Common myeloid progenitor, CD34-positive (primary cell): ENCODE data around the gene CADM2.

Experiments used
- CTCF ChIA-PET: fragments of 350-600 bp; sonication (Branson Sonifier 250); formaldehyde crosslinking; loops from one replicate; lab custom pipeline; 2021; ENCODE audit warnings: antibody characterized with exemption; lab: Charles Lee
- POLR2A ChIA-PET: fragments of 350-600 bp; sonication (Branson Sonifier 250); formaldehyde crosslinking; loops from one replicate; lab custom pipeline; 2021; ENCODE audit warnings: antibody characterized with exemption; lab: Charles Lee
- DNase-seq, 3 donors: peaks; one replicate each; pipeline versions ENCODE4 v3.0.0 to v3.0.0-alpha.2; 2013
- H3K27ac ChIP-seq, 2 experiments: 1 replicate in 1 of 2; 2 replicates in 1 of 2; pipeline ENCODE4 v1.7.0; 2013; ENCODE audit warnings: inconsistent platforms in 2 of 2, low read length in 2 of 2, mild to moderate bottlenecking in 2 of 2, low read depth in 1 of 2, moderate library complexity in 1 of 2; ENCODE audit not compliant: severe bottlenecking in 2 of 2, insufficient read depth in 1 of 2, poor library complexity in 1 of 2
- H3K27me3 ChIP-seq, 5 experiments: replicated peaks in 2 of 5; 1 replicate in 3 of 5; 2 replicates in 2 of 5; pipeline versions ENCODE4 v1.6.1 to v1.7.0; 2013; ENCODE audit warnings: low read length in 4 of 5, mild to moderate bottlenecking in 2 of 5, moderate library complexity in 2 of 5, inconsistent platforms in 1 of 5; ENCODE audit not compliant: insufficient read depth in 5 of 5, control insufficient read depth in 4 of 5
- H3K36me3 ChIP-seq, 4 experiments: 1 replicate in 2 of 4; 2 replicates in 2 of 4; pipeline versions ENCODE4 v1.6.1 to v1.7.0; 2013; ENCODE audit warnings: low read length in 3 of 4, control low read depth in 1 of 4, mild to moderate bottlenecking in 1 of 4; ENCODE audit not compliant: control insufficient read depth in 4 of 4, insufficient read depth in 4 of 4
- H3K4me1 ChIP-seq, 4 experiments: 1 replicate in 3 of 4; 2 replicates in 1 of 4; pipeline versions ENCODE4 v1.6.1 to v1.7.1; 2013; ENCODE audit warnings: low read length in 3 of 4, mild to moderate bottlenecking in 3 of 4, control low read depth in 1 of 4, inconsistent platforms in 1 of 4, moderate library complexity in 1 of 4; ENCODE audit not compliant: control insufficient read depth in 4 of 4, insufficient read depth in 4 of 4; ENCODE audit errors: control extremely low read depth in 1 of 4
- H3K4me3 ChIP-seq, 7 experiments: 1 replicate in 4 of 7; 2 replicates in 3 of 7; pipeline versions ENCODE4 v1.5.1 to v1.7.0; 2013; ENCODE audit warnings: mild to moderate bottlenecking in 7 of 7, low read length in 6 of 7, moderate library complexity in 6 of 7, inconsistent platforms in 2 of 7, low read depth in 2 of 7, control low read depth in 1 of 7; ENCODE audit not compliant: insufficient read depth in 4 of 7, control insufficient read depth in 1 of 7; ENCODE audit errors: extremely low read depth in 1 of 7
- H3K9me3 ChIP-seq, 5 experiments: 1 replicate in 4 of 5; 2 replicates in 1 of 5; pipeline versions ENCODE4 v1.6.1 to v1.7.1; 2013; ENCODE audit warnings: low read length in 4 of 5, mild to moderate bottlenecking in 2 of 5, inconsistent platforms in 1 of 5, low read depth in 1 of 5, moderate library complexity in 1 of 5; ENCODE audit not compliant: control insufficient read depth in 4 of 5, insufficient read depth in 2 of 5; ENCODE audit errors: control extremely low read depth in 1 of 5
- WGBS: methylation state at CpG from one replicate; pipeline ENCODE4 v1.1.5; 2013; ENCODE audit not compliant: insufficient coverage; 5-methylcytosine and 5-hydroxymethylcytosine counted together

The CADM2 gene

DNA sequence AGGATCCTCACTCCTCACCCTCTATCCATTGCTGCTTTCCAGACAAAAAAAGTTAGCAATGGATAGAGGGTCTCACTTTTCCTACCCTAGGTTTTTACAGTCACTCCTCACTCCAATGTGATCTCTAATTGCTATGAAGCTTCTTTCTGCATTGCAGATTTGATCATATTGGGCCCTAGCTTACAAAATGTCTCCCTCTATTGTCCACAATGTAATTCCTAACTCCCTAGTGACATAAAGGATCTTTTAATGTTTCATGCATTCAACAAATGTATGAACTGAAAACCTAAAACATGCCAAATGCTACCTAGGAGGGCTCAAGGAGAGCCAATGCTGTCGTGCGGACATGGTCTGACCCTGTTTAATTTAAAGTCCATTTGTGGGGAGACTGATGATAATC lies 234.8 kb downstream of the CADM2 start:
- WGBS: no CpG with 5 or more reads among the region's 2 CpGs
- Histone ChIP-seq H3K4me1 (no peaks in the 10 kb centered on the region), H3K27ac (no peak overlapping the region), H3K36me3 (no peaks in the 10 kb centered on the region), H3K9me3 (no peaks in the 10 kb centered on the region), H3K4me3 (no peak overlapping the region), H3K27me3 (no peaks in the 10 kb centered on the region)
- ChIA-PET CTCF (no interaction called here), POLR2A (no interaction called here)
- no peak for DNase-seq

DNA sequence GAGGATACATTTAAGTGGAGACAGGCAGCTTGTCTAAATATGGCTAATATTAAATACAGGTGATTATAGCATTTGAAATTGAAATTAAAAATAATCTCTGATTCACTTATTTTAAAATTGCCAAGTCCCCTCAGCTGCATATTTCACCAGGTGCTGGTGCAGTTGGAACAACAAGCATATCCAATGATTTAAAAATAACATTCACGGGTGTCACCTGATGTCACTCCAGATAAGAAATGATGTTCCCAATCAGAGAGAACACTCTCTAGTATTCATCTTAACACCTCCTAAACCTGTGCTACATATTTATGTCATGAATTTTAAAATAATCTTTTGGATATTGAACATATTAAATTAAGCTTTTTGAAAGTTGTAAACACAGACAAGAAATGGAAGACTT lies 249.9 kb downstream of the CADM2 start:
- H3K27me3 ChIP-seq: no peaks in the 10 kb centered on the region
- H3K4me1 ChIP-seq: no peaks in the 10 kb centered on the region
- no peak overlapping the region for H3K27ac ChIP-seq
- POLR2A ChIA-PET: no interaction called here
- WGBS: 20% methylated on average over 1 of the region's 1 CpG
- no peaks in the 10 kb centered on the region for H3K36me3 ChIP-seq
- CTCF ChIA-PET: interaction anchor here (0.7 kb wide), 1 partner anchor 260 kb away, joined by 3 read pairs; no protein-coding TSS in a partner anchor
- no peak overlapping the region for H3K4me3 ChIP-seq
- H3K9me3 ChIP-seq: no peaks in the 10 kb centered on the region
- no peak for DNase-seq

- Histone ChIP-seq H3K9me3 (peaks cover 0 to 2% (median 0%) of the 10 kb centered on the region in 5 experiments), H3K4me3 (no peak overlapping the region), H3K36me3 (no peaks in the 10 kb centered on the region), H3K4me1 (no peaks in the 10 kb centered on the region), H3K27ac (no peak overlapping the region), H3K27me3 (no peaks in the 10 kb centered on the region)
- CTCF ChIA-PET: no interaction called here
- DNase-seq: no peak
- WGBS: no CpG with 5 or more reads among the region's 2 CpGs
- POLR2A ChIA-PET: no interaction called here
These were observed 251.8 kb downstream of the CADM2 start for GRCh38 chr3:85210540-85210939.

DNA sequence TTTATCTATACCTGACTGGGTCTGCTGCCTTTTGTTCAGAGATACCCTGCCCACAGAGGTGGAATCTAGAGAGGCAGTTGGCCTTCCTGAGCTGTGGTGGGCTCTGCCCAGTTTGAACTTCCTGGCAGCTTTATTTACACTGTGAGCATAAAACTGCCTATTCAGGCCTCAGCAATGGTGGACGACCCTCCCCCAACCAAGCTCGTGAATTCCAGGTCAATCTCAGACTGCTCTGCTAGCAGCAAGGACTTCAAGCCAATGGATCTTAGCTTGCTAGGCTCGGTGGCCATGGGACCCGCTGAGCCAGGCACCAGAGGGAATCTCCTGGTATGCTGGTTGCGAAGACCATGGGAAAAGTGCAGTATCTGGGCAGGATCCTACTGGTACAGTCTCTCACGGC lies 270.2 kb downstream of the CADM2 start:
- no peak overlapping the region for H3K27ac ChIP-seq
- ChIA-PET POLR2A (no interaction called here), CTCF (no interaction called here)
- no peaks in the 10 kb centered on the region for H3K36me3 ChIP-seq
- no peak for DNase-seq
- H3K4me3 ChIP-seq: no peak overlapping the region
- 85% methylated on average over 6 of the region's 6 CpGs for WGBS
- H3K4me1 ChIP-seq: no peaks in the 10 kb centered on the region
- H3K9me3 ChIP-seq: peaks cover 0 to 2% (median 0%) of the 10 kb centered on the region in 5 experiments
- no peaks in the 10 kb centered on the region for H3K27me3 ChIP-seq

DNA sequence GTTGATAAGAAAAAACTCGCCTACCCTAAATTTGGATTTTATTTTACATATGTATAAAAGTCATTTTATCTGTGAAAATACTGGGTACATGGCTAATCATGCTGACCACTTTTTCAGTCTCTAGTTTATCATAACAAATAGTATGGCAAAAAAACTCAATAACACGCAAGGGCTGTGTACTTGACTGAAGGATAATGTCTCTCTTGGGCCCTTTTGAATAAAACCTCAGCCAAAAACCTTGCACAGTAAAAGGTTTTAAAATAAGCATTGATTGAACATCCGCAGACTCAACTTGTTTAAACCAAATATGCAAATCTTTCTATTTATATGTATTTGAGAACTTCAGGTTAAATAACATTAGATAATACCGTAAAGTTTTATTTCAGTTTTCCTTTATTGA lies 285.3 kb downstream of the CADM2 start:
- Histone ChIP-seq H3K4me1 (no peaks in the 10 kb centered on the region), H3K4me3 (no peak overlapping the region), H3K27ac (no peak overlapping the region), H3K27me3 (no peaks in the 10 kb centered on the region), H3K36me3 (no peaks in the 10 kb centered on the region), H3K9me3 (no peaks in the 10 kb centered on the region)
- WGBS: 100% methylated on average over 1 of the region's 4 CpGs
- DNase-seq: no peak
- POLR2A ChIA-PET: no interaction called here
- CTCF ChIA-PET: no interaction called here

DNA sequence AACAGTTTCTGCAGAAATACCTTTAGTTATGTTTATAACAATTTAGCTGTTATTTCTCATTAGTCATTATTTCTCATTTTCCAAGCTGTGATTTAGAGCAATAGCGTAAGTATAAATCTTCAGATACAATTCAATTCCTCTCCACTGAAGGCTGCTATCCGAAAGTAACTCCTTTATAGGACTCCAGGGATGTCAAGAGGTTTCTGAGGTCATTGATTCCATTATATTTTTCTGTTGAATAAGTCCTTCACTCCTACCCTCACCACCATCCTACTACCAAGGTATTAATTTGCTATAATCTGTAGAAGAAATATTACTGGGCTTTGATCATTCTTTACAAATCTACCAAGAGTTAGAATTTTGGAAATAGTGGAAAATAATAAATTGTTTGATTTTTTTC lies 285.7 kb downstream of the CADM2 start:
- H3K27me3 ChIP-seq: no peaks in the 10 kb centered on the region
- no peak for DNase-seq
- H3K27ac ChIP-seq: no peak overlapping the region
- no peaks in the 10 kb centered on the region for H3K36me3 ChIP-seq
- H3K9me3 ChIP-seq: no peaks in the 10 kb centered on the region
- H3K4me3 ChIP-seq: no peak overlapping the region
- CTCF ChIA-PET: no interaction called here
- 100% methylated on average over 1 of the region's 2 CpGs for whole genome bisulfite sequencing
- H3K4me1 ChIP-seq: no peaks in the 10 kb centered on the region
- POLR2A ChIA-PET: no interaction called here

DNA sequence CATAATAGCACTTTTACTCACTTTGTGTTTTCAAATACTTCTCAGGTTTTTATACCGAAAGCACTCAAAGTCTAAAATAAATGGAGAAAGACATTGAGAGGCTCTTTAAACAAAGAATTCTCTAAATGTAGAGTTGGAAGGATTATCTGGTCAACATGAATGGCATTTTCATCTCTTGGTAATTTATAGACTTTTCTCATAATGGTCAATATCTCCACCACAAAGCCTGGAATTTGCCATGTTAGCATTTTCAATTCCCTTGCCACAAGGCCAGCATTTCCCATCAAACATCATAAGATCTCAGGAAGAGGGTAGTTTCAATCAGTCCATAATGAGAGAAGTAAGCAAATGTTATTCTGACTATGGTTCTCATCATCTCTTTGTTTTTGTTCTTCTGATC lies 293.0 kb downstream of the CADM2 start:
- ChIA-PET CTCF (no interaction called here), POLR2A (no interaction called here)
- Histone ChIP-seq H3K27ac (no peak overlapping the region), H3K9me3 (no peaks in the 10 kb centered on the region), H3K4me3 (no peak overlapping the region), H3K4me1 (no peaks in the 10 kb centered on the region), H3K27me3 (no peaks in the 10 kb centered on the region), H3K36me3 (no peaks in the 10 kb centered on the region)
- DNase-seq: no peak
- WGBS: no CpG with 5 or more reads among the region's 1 CpG
